Gastrocnemius medialis (tissue), 4 donors: ENCODE results near the gene LHX3. TPM values are rescaled to one million over a fixed set of nuclear protein-coding genes. Genes with fewer than 3 reads are reported as not detected.
"Not testable (repeated sequence)": the region's sequence is repeated elsewhere in the genome, so short reads cannot be mapped to it uniquely, and the experiment has no call there.

Source experiments
- ATAC-seq, 2 donors: fragments of 150-250 bp; one replicate each; pipeline ENCODE4 v1.9.1; 2016
- DNase-seq, 2 donors: peaks; one replicate each; pipeline ENCODE4 v3.0.0-alpha.2; 2019
- H3K27ac ChIP-seq, 4 donors: fragments of 200-600 bp; sonication (generic); 1 replicate in 1 of 4; 2 replicates in 3 of 4; pipeline ENCODE4 v1.5.1; 2016 to 2018; ENCODE audit warnings: mild to moderate bottlenecking in 2 of 4, moderate library complexity in 1 of 4
- H3K27me3 ChIP-seq, 3 donors: fragments of 200-600 bp; sonication (generic) in 2 of 3; 1 replicate in 1 of 3; 2 replicates in 2 of 3; pipeline versions ENCODE4 v1.5.1 to v1.6.0; 2016 to 2019; ENCODE audit warnings: mild to moderate bottlenecking in 1 of 3, moderate library complexity in 1 of 3
- H3K36me3 ChIP-seq, 2 donors: fragments of 200-600 bp; sonication (generic) in 1 of 2; one replicate each; pipeline ENCODE4 v1.5.1; 2017 to 2018
- H3K4me1 ChIP-seq, 2 donors: fragments of 200-600 bp; sonication (generic) in 1 of 2; one replicate each; pipeline ENCODE4 v1.5.1; 2016 to 2017; ENCODE audit warnings: mild to moderate bottlenecking in 2 of 2
- H3K4me3 ChIP-seq, 4 donors: fragments of 200-600 bp; sonication (generic) in 3 of 4; 1 replicate in 1 of 4; 2 replicates in 3 of 4; pipeline ENCODE4 v1.5.1; 2016 to 2019; ENCODE audit warnings: mild to moderate bottlenecking in 2 of 4
- H3K9me3 ChIP-seq, 3 donors: fragments of 200-600 bp; sonication (generic) in 2 of 3; 1 replicate in 1 of 3; 2 replicates in 2 of 3; pipeline ENCODE4 v1.5.1; 2016 to 2019
- POLR2A ChIP-seq, 2 donors: fragments of 450-650 bp; IDR thresholded peaks; one replicate each; pipeline ENCODE4 v1.6.1; 2017; ENCODE audit warnings: antibody characterized with exemption in 2 of 2, mild to moderate bottlenecking in 2 of 2, moderate library complexity in 2 of 2
- in situ Hi-C, 4 donors: fragments of 200-750 bp; cut with MboI; loops; one replicate each; pipeline versions ENCODE4 v1.15.0 to v1.8.0; 2017; ENCODE audit warnings: low sequenced_read_pairs in 4 of 4
- intact Hi-C: fragments of 100-400 bp; cut with DNase I; formaldehyde crosslinking; loops from one replicate; pipeline ENCODE4 v1.15.1; 2023; ENCODE audit warnings: low total_unique reads
- total RNA-seq, 4 donors: library from RNA; depleted of rRNA; stranded (reverse); fragments of >200 nt; gene quantifications; one replicate each; pipeline versions ENCODE4 v1.1.0 to v1.2.3, GENCODE V29; 2016
- TF ChIP-seq, protein P1 (sequence below), 5 experiments: fragments of 450-650 bp in 3 of 5; fragments of 200-600 bp in 2 of 5; sonication (generic) in 2 of 5; IDR thresholded peaks in 4 of 5; conservative IDR thresholded peaks in 1 of 5; 1 replicate in 4 of 5; 2 replicates in 1 of 5; pipeline ENCODE4 v1.5.1; 2016 to 2019; ENCODE audit warnings: antibody characterized with exemption in 5 of 5, mild to moderate bottlenecking in 3 of 5, moderate library complexity in 3 of 5

Gene LHX3
- total RNA-seq, 4 donors from 2014 or later, result not detected

DNA sequence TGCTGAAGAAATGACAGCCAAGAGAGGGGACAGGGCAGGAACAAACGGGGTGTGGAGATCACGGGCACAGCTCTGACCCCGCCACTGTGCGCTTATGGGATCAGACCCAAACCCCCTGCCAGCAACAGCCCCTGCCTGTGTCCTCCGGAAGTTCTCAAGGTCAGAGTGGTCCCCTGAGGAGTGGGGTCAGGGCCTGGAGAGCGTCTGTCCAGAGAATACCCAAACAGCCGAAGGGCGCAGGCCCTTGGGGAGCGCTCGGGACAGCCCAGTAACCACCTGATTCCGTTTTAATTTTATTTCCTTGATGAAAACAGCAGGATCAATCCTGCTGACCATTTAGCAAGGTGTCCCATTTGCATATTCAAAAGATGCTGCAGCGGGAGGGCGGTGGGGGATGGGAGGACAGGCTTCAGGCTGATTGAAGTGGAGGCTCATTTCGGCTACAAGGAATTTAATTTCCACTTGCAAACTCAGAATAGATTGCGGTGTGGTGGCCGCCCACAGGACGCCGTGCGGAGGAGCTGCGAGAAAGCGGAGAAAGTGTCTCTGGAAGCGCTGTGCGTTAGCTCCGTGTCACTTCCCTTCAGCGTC is 53.6 kb downstream of the LHX3 start:
- ATAC-seq (no peak), DNase-seq (no peak)
- in situ Hi-C loops, result loop anchor here in 1 of 4 donors (25.0 kb wide), 1 partner anchor 136 kb away; no protein-coding TSS in a partner anchor
- Histone ChIP-seq H3K27ac (no peak overlapping the region), H3K4me3 (no peak overlapping the region), H3K36me3 (no peaks in the 10 kb centered on the region), H3K9me3 (no peaks in the 10 kb centered on the region), H3K4me1 (no peaks in the 10 kb centered on the region), H3K27me3 (peaks cover 29 to 39% (median 36%) of the 10 kb centered on the region in 3 donors)
- intact Hi-C loops, result no loop called here
- TF ChIP-seq, protein P1, sequence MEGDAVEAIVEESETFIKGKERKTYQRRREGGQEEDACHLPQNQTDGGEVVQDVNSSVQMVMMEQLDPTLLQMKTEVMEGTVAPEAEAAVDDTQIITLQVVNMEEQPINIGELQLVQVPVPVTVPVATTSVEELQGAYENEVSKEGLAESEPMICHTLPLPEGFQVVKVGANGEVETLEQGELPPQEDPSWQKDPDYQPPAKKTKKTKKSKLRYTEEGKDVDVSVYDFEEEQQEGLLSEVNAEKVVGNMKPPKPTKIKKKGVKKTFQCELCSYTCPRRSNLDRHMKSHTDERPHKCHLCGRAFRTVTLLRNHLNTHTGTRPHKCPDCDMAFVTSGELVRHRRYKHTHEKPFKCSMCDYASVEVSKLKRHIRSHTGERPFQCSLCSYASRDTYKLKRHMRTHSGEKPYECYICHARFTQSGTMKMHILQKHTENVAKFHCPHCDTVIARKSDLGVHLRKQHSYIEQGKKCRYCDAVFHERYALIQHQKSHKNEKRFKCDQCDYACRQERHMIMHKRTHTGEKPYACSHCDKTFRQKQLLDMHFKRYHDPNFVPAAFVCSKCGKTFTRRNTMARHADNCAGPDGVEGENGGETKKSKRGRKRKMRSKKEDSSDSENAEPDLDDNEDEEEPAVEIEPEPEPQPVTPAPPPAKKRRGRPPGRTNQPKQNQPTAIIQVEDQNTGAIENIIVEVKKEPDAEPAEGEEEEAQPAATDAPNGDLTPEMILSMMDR (IDR thresholded peaks at IDR 0.05 in 4 of 5, conservative IDR thresholded peaks at IDR 0.05 in 1 of 5), result no peak

DNA sequence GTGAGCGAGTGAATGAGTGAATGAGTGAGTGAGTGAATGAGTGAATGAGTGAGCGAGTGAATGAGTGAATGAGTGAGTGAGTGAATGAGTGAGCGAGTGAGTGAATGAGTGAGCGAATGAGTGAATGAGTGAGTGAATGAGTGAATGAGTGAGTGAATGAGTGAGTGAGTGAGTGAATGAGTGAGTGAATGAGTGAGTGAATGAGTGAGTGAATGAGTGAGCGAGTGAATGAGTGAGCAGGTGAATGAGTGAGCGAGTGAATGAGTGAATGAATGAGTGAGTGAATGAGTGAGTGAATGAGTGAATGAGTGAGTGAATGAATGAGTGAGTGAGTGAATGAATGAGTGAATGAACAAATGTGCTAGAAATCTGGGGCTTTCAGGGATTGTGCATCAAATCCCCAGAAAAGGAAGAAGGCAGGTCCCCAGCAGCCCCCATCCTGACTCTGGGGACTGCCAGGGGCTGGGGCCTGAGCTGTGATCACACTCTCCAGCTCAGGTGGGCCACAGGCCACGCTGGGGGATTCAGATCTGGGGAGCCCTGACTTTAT is 54.2 kb downstream of the LHX3 start:
- H3K4me3 ChIP-seq, H3K36me3 ChIP-seq, H3K27ac ChIP-seq, intact Hi-C loops, DNase-seq, H3K4me1 ChIP-seq, ATAC-seq, H3K9me3 ChIP-seq: not testable (repeated sequence)
- in situ Hi-C loops, result loop anchor here in 1 of 4 donors (25.0 kb wide), 1 partner anchor 137 kb away; no protein-coding TSS in a partner anchor
- H3K27me3 ChIP-seq, result peaks cover 29 to 40% (median 37%) of the 10 kb centered on the region in 3 donors

DNA sequence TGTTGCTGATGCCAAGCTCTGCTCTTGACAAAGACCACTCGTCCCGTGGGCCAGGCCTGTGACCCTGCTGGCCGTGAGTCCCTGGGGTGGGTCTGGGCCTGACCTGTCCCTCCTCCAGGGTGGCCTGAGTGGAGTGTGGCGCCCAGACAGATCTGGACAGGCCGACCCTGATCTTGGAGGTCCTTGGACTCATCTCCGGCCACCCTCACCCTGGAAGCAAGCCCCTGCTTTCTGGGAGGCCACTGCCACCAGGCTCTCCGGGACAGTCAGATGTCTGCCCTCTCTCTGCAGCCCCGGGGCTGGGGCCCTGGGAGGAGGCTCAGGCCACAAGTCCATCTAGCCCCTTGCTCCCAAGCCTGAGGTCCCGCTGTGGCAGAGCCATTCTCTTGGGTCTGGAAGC is 55.1 kb downstream of the LHX3 start:
- intact Hi-C loops, result no loop called here
- in situ Hi-C loops, result loop anchor here in 1 of 4 donors (25.0 kb wide), 1 partner anchor 137 kb away; no protein-coding TSS in a partner anchor

DNA sequence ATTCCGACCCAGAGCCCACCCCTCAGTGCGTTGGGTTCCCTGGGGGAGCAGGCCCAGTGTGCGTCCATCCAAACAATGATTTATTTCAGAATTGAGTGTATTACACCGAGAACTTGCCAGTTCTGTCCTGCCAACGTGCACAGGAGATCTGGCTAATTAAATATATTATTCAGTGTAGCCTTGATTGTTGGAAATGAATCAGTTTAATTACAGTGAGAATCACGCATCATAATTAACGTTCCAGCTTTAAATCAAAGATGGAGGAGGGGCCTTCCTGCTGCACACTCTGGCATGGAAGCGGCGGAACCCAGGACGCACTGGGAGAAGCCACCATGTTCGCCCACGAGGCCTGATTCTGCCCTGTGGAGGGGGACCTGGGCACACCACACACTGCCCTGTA is 55.6 kb downstream of the LHX3 start:
- H3K4me1 ChIP-seq, result no peaks in the 10 kb centered on the region
- no peak overlapping the region for H3K4me3 ChIP-seq
- peaks cover 27 to 39% (median 37%) of the 10 kb centered on the region in 3 donors for H3K27me3 ChIP-seq
- ATAC-seq, result no peak
- DNase-seq, result no peak
- in situ Hi-C loops (no loop called here), intact Hi-C loops (no loop called here)
- no peaks in the 10 kb centered on the region for H3K9me3 ChIP-seq
- TF ChIP-seq, protein P1 (IDR thresholded peaks at IDR 0.05 in 4 of 5, conservative IDR thresholded peaks at IDR 0.05 in 1 of 5), result no peak
- no peak for TF ChIP-seq POLR2A (IDR thresholded peaks at IDR 0.05)
- H3K27ac ChIP-seq, result no peak overlapping the region
- H3K36me3 ChIP-seq, result no peaks in the 10 kb centered on the region

More for the DNA sequence above, 55.1 kb downstream of the LHX3 start:
- H3K27me3 ChIP-seq, result peaks cover 27 to 39% (median 36%) of the 10 kb centered on the region in 3 donors
- no peaks in the 10 kb centered on the region for H3K9me3 ChIP-seq
- no peaks in the 10 kb centered on the region for H3K36me3 ChIP-seq
- no peak for TF ChIP-seq POLR2A (IDR thresholded peaks at IDR 0.05)
- ATAC-seq (no peak), DNase-seq (no peak)
- no peaks in the 10 kb centered on the region for H3K4me1 ChIP-seq
- H3K4me3 ChIP-seq, result no peak overlapping the region
- no peak overlapping the region for H3K27ac ChIP-seq

DNA sequence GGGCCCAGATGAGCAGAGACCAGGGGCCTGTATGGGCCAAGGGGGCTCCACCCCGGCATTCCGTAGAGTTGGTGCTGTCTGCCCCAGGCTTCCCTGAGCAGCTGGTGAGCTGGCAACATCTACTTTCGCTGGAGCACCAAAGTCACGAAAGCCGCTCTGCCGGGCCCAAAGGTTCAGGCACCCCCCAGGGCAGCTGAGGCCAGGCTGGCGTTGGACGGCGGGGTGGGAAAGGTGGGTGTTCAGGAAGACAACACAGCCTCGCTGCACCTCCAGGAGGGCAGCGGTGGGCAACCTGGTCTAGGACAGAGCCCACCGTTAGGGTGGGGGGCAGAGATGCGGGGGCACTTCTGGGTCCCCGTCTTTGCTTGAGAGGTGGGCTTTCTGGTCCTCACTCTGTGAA is 56.2 kb downstream of the LHX3 start:
- in situ Hi-C loops, result no loop called here
- Histone ChIP-seq H3K4me1 (no peaks in the 10 kb centered on the region), H3K27me3 (peaks cover 33 to 45% (median 43%) of the 10 kb centered on the region in 3 donors), H3K9me3 (no peaks in the 10 kb centered on the region), H3K36me3 (no peaks in the 10 kb centered on the region), H3K4me3 (no peak overlapping the region), H3K27ac (no peak overlapping the region)
- TF ChIP-seq POLR2A (IDR thresholded peaks at IDR 0.05), result no peak
- TF ChIP-seq, protein P1 (IDR thresholded peaks at IDR 0.05 in 4 of 5, conservative IDR thresholded peaks at IDR 0.05 in 1 of 5), result no peak
- intact Hi-C loops, result no loop called here
- ATAC-seq (no peak), DNase-seq (no peak)
